ENCODE results near the gene NSRP1.

DNA sequence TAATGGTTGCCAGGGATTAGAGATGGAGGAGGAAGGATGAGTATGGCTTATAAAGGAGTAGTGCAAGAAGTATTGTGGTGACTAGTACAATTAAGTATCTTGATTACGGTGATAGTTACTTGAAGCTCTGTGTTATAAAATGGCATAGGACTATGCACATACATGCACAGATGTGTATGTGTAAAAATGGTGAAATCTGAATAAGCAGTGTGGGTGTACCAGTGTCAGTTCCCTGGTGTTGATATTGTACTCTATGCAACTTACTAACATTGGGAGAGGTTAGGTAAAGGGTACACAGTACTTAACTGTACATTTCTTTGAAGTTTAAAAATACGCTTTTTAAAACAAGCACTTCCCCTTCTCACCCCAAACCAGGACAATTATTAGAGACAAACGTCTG lies 48.5 kb downstream of the NSRP1 start:
- no peak for TF ChIP-seq CTCF (IDR thresholded peaks at IDR 0.05; ENCODE audit: low read depth, low read length)
- TF ChIP-seq POLR2A (IDR thresholded peaks at IDR 0.05; ENCODE audit: extremely low read depth, insufficient read length) = no peak
